SK-N-SH treated with all-trans-retinoic acid at 6 μM for 48 hours (cell line): Measurements from ENCODE around the gene PAFAH1B2.

Experiments
- ARNTL ChIP-seq: fragments of 450-650 bp; formaldehyde crosslinking; IDR thresholded peaks from 2 replicates; pipeline ENCODE4 v1.5.0; 2020; ENCODE audit warnings: low read depth, mild to moderate bottlenecking, moderate library complexity, borderline replicate concordance
- CREB5 ChIP-seq: fragments of 250-450 bp; sonication (Bioruptor Pico); IDR thresholded peaks from 2 replicates; pipeline ENCODE4 v1.5.1; 2020; ENCODE audit warnings: low read depth, mild to moderate bottlenecking, moderate library complexity

GRCh38 chr11:117166491-117166890, 22.4 kb downstream of the PAFAH1B2 start:
- no peak for TF ChIP-seq CREB5
- no peak for TF ChIP-seq ARNTL
